Right lobe of liver (tissue), 4 donors: ENCODE data around the gene MT1HL1.

ENCODE experiments used
- POLR2A ChIP-seq: fragments of 450-650 bp; IDR thresholded peaks from one replicate; pipeline ENCODE4 v1.6.1; 2017; ENCODE audit warnings: antibody characterized with exemption, mild to moderate bottlenecking
- TF ChIP-seq, protein P1 (sequence below), 4 donors: fragments of 200-600 bp in 3 of 4; fragments of 450-650 bp in 1 of 4; IDR thresholded peaks; one replicate each; pipeline versions ENCODE4 v1.5.1 to v1.8.0; 2016 to 2022; ENCODE audit warnings: antibody characterized with exemption in 4 of 4, mild to moderate bottlenecking in 2 of 4
- donor health status: DM: no; HTN: no; CAD: no.
- donor health status: DM: no; HTN: no; CAD: no.
- donor health status: DM: no; HTN: yes; CAD: no.

- TF ChIP-seq, protein P1, sequence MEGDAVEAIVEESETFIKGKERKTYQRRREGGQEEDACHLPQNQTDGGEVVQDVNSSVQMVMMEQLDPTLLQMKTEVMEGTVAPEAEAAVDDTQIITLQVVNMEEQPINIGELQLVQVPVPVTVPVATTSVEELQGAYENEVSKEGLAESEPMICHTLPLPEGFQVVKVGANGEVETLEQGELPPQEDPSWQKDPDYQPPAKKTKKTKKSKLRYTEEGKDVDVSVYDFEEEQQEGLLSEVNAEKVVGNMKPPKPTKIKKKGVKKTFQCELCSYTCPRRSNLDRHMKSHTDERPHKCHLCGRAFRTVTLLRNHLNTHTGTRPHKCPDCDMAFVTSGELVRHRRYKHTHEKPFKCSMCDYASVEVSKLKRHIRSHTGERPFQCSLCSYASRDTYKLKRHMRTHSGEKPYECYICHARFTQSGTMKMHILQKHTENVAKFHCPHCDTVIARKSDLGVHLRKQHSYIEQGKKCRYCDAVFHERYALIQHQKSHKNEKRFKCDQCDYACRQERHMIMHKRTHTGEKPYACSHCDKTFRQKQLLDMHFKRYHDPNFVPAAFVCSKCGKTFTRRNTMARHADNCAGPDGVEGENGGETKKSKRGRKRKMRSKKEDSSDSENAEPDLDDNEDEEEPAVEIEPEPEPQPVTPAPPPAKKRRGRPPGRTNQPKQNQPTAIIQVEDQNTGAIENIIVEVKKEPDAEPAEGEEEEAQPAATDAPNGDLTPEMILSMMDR (IDR thresholded peaks at IDR 0.05), result no peak
- TF ChIP-seq POLR2A, result no peak
Observed at GRCh38 chr1:236980673-236981072, 23.6 kb downstream of the MT1HL1 start.
